Prostate gland (tissue), 2 donors: ENCODE measurements around the gene PANX2. TPM values are rescaled to one million over a fixed set of nuclear protein-coding genes. Genes with fewer than 3 reads are reported as not detected.

Experiments used
- DNase-seq: peaks from one replicate; pipeline ENCODE4 v3.0.0-alpha.2; 2019; ENCODE audit warnings: low spot score
- H3K27ac ChIP-seq, 2 donors: fragments of 200-600 bp; sonication (generic); 2 replicates each; pipeline ENCODE4 v1.5.1; 2017 to 2019
- H3K27me3 ChIP-seq: fragments of 200-600 bp; sonication (generic); replicated peaks from 2 replicates; pipeline ENCODE4 v1.5.1; 2019; ENCODE audit not compliant: insufficient read depth
- H3K36me3 ChIP-seq, 2 donors: fragments of 200-600 bp; sonication (generic); 1 replicate in 1 of 2; 2 replicates in 1 of 2; pipeline versions ENCODE4 v1.5.1 to v1.8.1; 2017 to 2019
- H3K4me1 ChIP-seq: fragments of 200-600 bp; sonication (generic); replicated peaks from 2 replicates; pipeline ENCODE4 v1.5.1; 2019
- H3K4me3 ChIP-seq, 2 donors: fragments of 200-600 bp; sonication (generic); 2 replicates each; pipeline ENCODE4 v1.5.1; 2017 to 2019
- H3K9me3 ChIP-seq: fragments of 200-600 bp; sonication (generic); 2 replicates; pipeline ENCODE4 v1.5.1; 2017
- POLR2A ChIP-seq: fragments of 450-650 bp; IDR thresholded peaks from one replicate; pipeline ENCODE4 v1.6.1; 2016; ENCODE audit warnings: antibody characterized with exemption, mild to moderate bottlenecking
- POLR2AphosphoS5 ChIP-seq: sonication (generic); formaldehyde crosslinking; IDR thresholded peaks from one replicate; pipeline ENCODE4 v1.6.1; 2017; ENCODE audit warnings: antibody characterized with exemption
- WGBS: methylation state at CpG from one replicate; pipeline ENCODE4 v1.1.5; 2018; 5-methylcytosine and 5-hydroxymethylcytosine counted together
- intact Hi-C: fragments of 100-400 bp; cut with DNase I; formaldehyde crosslinking; loops from one replicate; pipeline ENCODE4 v1.14.2; 2022
- total RNA-seq, 2 donors: library from RNA; depleted of rRNA; stranded (reverse); fragments of >200 nt; gene quantifications; one replicate each; pipeline ENCODE4 v1.1.0, GENCODE V29; 2016
- TF ChIP-seq, protein P1 (sequence below), 4 experiments: fragments of 200-600 bp in 2 of 4; fragments of 450-650 bp in 2 of 4; sonication (generic) in 2 of 4; IDR thresholded peaks; 1 replicate in 3 of 4; 2 replicates in 1 of 4; pipeline ENCODE4 v1.5.1; 2016 to 2019; ENCODE audit warnings: antibody characterized with exemption in 4 of 4, mild to moderate bottlenecking in 2 of 4, moderate library complexity in 2 of 4

The PANX2 gene
- total RNA-seq, 2 donors from 2014 or later: 7.5 to 9.5 TPM

DNA sequence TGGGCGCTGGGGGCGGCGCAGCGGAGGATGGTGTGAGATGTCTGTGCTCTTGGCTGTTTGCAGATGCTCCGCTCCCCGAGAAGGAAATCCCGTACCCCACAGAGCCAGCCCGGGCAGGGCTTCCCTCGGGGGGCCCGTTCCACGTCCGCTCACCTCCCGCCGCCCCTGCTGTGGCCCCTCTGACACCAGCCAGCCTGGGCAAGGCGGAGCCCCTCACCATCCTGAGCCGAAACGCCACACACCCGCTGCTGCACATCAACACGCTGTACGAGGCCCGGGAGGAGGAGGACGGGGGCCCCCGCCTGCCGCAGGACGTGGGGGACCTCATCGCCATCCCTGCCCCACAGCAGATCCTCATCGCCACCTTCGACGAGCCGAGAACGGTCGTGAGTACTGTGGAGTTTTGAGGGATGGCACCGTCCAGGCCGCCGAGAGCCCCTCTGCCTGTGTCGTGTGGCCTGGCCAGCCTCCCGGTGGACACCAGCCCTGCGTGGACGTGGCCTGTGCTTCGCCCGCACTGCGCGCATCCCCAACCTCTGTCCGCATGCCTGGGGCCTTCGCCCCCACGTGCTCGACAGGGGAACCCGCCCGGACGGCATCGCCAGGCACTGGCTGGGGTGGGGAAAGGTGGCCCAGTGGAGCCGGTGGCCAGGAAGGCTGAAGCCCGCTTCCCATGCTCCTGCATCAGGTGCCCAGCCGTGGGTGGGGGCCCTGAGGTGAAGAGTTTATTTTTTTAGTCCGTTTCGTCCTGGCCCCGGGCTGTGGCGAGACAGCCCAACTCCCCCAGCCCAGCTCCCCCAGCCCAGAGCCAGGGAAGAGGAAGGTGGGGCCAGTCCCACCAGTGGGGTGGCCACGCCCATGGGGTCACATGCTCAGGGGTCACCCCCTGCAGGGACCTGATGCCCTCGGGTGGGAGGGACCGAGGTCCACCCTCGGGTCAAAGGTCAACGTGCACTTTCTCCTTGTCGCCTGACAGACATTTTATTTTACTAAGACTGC, 8.6 kb downstream of the PANX2 start:
- no peak for TF ChIP-seq POLR2AphosphoS5
- TF ChIP-seq, protein P1, sequence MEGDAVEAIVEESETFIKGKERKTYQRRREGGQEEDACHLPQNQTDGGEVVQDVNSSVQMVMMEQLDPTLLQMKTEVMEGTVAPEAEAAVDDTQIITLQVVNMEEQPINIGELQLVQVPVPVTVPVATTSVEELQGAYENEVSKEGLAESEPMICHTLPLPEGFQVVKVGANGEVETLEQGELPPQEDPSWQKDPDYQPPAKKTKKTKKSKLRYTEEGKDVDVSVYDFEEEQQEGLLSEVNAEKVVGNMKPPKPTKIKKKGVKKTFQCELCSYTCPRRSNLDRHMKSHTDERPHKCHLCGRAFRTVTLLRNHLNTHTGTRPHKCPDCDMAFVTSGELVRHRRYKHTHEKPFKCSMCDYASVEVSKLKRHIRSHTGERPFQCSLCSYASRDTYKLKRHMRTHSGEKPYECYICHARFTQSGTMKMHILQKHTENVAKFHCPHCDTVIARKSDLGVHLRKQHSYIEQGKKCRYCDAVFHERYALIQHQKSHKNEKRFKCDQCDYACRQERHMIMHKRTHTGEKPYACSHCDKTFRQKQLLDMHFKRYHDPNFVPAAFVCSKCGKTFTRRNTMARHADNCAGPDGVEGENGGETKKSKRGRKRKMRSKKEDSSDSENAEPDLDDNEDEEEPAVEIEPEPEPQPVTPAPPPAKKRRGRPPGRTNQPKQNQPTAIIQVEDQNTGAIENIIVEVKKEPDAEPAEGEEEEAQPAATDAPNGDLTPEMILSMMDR (IDR thresholded peaks at IDR 0.05): no peak
- no peak for TF ChIP-seq POLR2A
- Histone ChIP-seq H3K4me3 (no peak overlapping the region), H3K9me3 (no peaks in the 10 kb centered on the region)

DNA sequence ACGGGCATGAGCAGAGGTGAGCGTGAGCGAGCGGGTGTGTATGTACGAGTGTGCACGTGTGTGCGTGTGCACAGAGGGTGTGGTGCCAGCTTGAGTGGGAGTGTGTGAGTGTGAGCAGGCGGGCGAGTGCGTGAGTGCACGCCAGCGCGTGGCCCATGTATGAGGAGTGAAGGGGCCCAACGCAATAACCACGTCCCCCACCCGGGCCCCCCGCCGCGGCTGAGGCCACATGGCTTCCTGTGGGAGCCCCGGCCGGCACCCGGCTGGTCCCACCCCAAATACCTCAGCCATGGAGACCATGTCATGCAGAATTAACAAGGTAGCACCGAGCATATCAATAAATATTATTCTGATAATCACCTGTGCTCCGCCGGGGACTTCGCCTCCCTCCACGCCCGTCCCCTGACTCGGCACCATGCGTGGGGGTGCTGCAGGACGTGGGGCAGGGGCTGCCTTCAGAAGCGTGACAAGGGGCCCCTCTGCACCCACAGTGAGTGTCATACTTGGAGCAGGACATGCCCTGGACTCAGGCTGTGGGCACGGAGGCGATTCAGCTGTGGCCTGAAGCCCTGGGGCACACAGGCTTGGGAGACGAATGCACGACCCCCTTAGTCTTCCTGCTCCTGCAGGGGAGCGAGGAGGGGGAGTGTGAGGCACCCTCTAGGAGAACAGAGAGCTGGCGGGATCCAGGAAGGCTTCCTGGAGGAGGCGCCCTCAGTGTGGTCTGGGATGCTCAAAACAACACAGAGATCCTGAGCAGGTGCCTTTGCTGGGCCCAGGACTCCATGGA, 9.6 kb downstream of the PANX2 start:
- Histone ChIP-seq H3K9me3 (no peaks in the 10 kb centered on the region), H3K27me3 (no peaks in the 10 kb centered on the region), H3K4me3 (no peak overlapping the region), H3K4me1 (peaks cover 8% of the 10 kb centered on the region), H3K36me3 (no peaks in the 10 kb centered on the region), H3K27ac (no peak overlapping the region)
- intact Hi-C loops: no loop called here
- 84% methylated on average over 39 of the region's 39 CpGs for WGBS
- TF ChIP-seq, protein P1 (IDR thresholded peaks at IDR 0.05): no peak
- no peak for TF ChIP-seq POLR2AphosphoS5
- TF ChIP-seq POLR2A: no peak
- DNase-seq: no peak

More for the DNA sequence above, 8.6 kb downstream of the PANX2 start:
- WGBS: 85% methylated on average over 58 of the region's 64 CpGs
- H3K27me3 ChIP-seq: no peaks in the 10 kb centered on the region
- H3K36me3 ChIP-seq: no peaks in the 10 kb centered on the region
- no peak overlapping the region for H3K27ac ChIP-seq
- DNase-seq: no peak
- intact Hi-C loops: no loop called here
- peaks cover 6% of the 10 kb centered on the region for H3K4me1 ChIP-seq

DNA sequence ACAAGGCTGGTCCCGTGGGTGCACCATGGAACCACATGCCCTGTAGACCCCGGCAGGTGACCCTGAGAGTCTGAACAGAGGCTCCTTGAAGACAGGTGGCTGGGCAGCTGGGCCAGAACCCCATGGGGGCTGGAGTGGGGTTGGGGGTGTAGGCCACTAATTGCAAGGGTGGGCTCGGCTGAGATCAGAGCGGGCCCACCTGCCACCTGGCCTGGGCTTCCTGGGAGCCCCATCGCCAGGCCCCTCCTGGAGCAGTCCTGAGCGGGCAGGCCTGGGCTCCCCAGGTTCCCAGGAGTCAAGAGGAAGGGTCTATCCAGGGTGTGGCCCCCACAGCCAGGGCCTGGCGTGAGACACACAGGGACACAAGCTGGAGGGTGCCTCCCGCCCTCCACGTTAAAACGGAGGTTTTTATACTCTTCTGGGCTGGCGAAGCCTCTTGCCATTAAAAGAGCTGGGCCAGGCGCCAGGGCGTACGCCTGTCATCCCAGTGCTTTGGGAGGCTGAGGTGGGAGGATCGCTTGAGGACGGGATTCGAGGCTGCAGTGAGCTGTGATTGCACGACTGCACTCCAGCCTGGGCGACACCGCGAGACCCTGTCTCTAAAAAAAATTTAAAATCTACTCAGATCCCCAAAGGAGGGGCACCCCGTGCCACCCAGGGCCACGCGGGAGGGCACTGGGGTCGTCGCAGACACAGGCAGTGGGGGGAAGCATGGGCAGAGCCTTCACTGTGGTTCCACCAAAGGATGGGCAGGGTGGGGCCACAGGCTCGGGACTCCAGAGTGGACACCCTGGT, 10.4 kb downstream of the PANX2 start:
- WGBS: 89% methylated on average over 27 of the region's 27 CpGs
- Histone ChIP-seq H3K9me3 (no peaks in the 10 kb centered on the region), H3K4me3 (no peak overlapping the region), H3K27ac (no peak overlapping the region), H3K36me3 (no peaks in the 10 kb centered on the region), H3K27me3 (no peaks in the 10 kb centered on the region), H3K4me1 (peaks cover 8% of the 10 kb centered on the region)
- TF ChIP-seq POLR2AphosphoS5 (no peak), POLR2A (no peak)
- TF ChIP-seq, protein P1 (IDR thresholded peaks at IDR 0.05): no peak
- intact Hi-C loops: no loop called here
- DNase-seq: no peak

DNA sequence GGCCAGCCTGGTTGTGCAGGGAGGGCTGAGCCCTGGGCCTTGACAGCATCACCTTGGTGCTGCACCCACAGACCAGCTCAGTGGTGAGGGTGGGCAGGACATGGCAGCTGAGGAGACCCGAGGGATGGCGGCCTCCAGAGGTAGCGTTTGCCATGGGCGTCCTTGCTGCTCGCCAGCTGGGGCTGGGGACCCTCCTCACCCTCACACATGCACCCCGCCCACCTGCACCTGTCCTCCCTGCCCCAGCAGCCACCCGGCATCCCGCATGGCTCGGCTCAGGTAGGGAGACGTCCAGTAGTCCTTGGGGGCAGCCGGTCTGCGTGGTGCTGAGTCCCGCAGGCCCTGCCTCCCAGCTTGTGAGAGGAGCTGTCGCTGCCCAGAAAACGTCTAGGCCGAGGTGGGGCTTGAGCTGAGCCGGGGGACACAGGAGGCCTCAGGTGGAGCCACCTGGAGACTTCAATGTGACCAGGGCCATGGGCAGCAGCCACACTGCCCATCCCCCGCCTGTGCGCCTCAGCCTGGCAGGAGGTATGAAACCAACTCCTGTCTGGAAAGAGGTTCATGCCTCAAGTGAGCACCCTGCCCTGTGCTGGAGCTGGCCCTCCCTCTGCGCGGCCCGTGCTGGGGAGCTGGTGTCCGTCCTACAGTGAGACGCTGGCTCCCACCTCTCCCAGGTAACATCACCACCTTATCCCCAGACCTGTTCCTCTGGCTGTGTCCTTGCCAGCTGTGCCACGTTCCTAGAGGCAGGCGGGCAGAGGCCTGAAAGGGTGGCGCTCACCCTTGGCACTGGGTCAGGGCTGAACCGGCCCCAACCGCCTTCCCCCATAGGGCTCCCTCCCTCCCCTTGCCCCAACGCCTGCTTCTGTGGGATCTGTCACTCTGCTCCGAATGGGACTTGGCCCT, 11.9 kb downstream of the PANX2 start:
- peak; percentile 80 for DNase-seq
- H3K4me3 ChIP-seq: no peak overlapping the region
- TF ChIP-seq POLR2AphosphoS5 (peak; percentile 58), POLR2A (peak; percentile 34)
- TF ChIP-seq, protein P1 (IDR thresholded peaks at IDR 0.05): no peak
- peaks cover 8% of the 10 kb centered on the region for H3K4me1 ChIP-seq
- intact Hi-C loops: no loop called here
- no peaks in the 10 kb centered on the region for H3K36me3 ChIP-seq
- H3K27ac ChIP-seq: peak overlapping the region; percentile 16 to 52
- WGBS: 66% methylated on average over 30 of the region's 31 CpGs
- no peaks in the 10 kb centered on the region for H3K27me3 ChIP-seq
- no peaks in the 10 kb centered on the region for H3K9me3 ChIP-seq
